ENCODE results near the gene CHRNB4.

- TF ChIP-seq CTCF (conservative IDR thresholded peaks at IDR 0.05) (no peak), ZFX (IDR thresholded peaks at IDR 0.05) (no peak)
These were observed 23.9 kb downstream of the CHRNB4 start for GRCh38 chr15:78617076-78617475.
